HG02852 (cell line): ENCODE measurements around the gene THSD7B.
"Not testable (repeated sequence)": the region's sequence is repeated elsewhere in the genome, so short reads cannot be mapped to it uniquely, and the experiment has no call there.

Source experiments
- ATAC-seq: cut with Tn5 transposase; IDR thresholded peaks from one replicate; pipeline ENCODE4 v1.9.1; 2021; ENCODE audit warnings: mild to moderate bottlenecking, moderate library complexity; ENCODE audit not compliant: unreplicated experiment

The THSD7B gene

DNA sequence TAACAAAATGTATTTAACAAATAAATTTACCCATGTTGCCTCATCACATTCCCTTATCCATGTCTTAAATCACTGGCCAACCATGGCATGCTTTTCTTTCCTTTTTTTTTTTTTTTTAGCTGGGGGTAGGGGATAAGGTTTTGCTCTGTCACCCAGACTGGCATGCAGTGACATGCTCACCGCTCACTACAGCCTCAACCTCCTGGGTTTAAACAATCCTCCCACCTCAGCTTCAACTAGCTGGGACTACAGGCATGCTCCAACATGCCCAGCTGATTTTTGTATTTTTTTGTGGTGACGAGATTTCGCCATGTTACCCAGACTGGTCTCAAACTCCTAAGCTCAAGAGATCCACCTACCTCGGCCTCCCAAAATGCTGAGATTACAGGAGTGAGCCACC is 266.4 kb downstream of the THSD7B start:
- no peak for ATAC-seq

DNA sequence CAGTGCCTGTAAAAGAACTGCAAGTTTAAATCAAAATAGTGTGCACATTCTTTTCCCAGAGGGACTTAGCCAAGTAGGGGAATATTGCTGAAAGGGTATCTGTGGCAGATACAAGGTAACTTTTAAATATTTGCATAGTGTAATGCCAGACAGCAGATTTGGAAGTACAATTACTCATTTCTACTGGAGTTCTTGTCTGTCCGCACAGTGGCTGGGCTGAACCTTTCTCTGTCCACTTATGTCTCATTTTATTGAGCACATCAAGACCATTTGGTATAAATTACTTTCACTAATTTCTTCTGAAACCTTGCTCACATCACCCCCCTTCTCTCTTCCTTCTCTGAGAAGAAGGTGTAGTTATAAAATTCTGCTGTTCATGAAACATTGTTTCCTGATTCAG is 271.3 kb downstream of the THSD7B start:
- ATAC-seq, result no peak

DNA sequence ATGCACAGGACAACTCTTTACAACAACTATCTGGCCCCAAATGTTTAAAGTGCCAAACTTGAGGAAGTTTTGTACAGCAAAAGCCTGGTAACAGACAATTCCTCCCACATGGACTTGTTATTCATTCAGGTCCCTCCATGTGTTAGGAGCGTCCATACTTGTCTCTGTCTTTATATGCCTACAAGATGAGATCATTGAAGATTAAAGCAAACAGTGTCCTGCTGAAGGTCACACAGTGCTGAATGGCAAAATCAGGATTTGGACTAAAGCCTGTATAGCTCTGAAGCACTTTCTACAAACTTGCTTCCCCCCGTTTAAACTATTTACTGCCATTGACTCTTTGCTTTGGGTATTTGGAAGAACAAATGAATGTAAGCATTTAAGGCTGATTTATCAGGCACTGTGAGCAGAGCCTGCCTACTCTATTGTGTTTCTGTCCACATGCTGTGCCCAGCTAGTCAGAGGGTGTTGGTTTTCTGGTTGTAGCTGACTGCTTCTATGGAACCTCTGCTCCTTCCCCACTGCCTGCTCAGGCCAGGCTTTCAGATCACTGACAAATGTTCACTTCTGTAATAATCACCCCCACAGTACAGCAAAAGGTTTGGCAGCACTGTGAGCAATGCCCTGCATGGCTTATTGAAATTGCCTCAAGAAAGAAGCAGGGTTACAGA is 274.3 kb downstream of the THSD7B start:
- no peak for ATAC-seq

DNA sequence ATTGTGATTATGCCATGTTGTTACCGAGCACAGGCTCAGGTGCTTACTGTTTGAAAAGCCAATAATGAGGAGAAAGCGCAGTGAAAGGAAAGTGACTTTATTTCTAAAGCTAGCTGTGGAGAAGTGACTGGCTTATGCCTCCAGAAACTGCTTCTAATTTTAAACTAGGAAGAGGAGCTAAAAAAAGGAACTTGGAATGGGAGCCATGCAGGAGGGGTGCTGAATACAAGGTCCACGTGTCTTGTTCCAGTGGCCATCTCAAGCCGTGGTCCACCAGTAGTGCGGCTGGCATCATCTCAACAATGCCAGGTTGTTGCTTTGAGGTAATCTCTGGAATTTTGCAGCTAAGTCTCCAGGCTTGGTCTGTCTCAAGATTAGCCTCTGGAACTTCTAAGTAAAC is 282.0 kb downstream of the THSD7B start:
- no peak for ATAC-seq

DNA sequence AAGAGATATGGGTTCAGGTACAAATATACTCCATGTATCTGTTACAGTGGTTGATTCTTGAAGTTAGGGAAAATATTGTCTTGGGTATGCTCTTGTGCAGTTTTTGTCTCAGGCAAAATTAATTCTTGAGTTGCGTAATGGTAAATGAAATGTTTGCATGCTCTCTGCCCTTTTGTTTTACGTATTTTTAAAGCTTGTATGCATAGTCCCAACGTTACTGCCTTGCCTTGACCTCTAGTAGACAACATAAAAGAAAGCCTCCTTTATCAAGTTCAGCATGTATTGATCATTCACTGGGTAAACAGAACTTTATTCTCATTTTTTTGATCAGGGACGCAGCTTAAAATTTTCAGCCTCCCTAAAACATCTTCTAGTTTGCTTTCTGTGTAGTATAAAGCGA is 283.1 kb downstream of the THSD7B start:
- no peak for ATAC-seq

DNA sequence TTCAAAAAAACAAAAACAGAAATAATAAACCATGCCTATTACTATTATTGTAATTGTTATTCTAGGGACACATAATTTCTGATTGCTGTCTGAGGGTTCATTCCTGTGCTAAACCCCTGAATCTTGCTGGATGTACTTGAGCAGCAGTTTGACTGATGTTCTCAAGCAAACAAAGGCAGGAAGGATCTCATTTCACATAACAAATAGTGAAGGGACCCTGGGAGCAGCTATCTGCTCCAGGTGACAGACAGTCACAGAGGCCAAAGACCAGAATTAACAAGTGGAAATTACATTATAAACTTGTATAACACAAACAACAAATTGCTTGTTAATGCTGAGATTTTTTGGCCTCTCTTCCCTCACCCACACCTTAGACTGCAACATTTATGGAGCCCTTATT is 284.2 kb downstream of the THSD7B start:
- ATAC-seq, result no peak

DNA sequence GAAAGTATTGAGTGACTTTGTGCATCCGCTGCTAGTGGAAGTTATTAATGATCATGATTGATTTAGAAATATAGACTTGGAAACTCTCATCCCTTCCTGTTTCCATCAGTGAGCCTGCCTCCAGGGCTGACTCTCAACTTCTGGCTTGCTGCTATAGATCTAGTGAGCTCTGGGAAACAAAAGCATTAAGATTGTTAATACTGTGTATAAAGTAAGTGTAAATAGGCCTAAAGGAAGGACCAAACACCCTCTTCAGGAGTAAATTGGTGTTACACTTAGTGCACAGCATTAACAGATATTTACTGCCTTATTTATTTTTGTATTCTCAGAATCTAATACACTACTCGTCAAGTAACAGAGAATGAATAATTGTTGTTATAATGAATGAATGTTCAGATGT is 285.6 kb downstream of the THSD7B start:
- no peak for ATAC-seq

DNA sequence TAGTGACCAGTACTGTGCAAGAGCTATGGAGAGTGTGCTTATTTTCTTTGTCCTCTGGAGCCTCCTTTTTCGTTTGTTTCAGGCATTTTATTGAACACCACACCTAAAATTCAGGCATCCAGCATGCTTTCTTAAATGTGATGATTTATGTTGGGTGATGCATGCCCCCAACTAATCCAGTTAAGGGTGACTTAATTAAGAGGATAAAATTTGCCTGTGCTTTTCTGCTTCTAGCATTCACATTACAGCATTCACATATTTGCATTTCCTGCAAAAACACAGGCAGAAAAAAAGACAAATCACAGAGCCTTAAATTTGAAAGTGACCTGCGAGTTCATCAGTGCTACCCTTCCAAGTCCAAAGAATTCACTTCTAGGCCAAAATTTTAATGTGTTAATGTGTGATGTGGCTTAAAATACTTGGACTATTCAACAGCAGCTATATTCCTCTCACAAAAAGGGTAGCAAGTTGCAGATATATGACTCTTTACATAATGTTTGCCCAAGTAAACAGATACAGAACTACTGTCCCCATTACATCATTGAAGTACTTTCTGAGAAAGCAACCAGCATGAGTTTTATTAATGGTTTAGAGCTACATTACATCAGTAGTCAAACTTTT is 286.5 kb downstream of the THSD7B start:
- no peak for ATAC-seq

DNA sequence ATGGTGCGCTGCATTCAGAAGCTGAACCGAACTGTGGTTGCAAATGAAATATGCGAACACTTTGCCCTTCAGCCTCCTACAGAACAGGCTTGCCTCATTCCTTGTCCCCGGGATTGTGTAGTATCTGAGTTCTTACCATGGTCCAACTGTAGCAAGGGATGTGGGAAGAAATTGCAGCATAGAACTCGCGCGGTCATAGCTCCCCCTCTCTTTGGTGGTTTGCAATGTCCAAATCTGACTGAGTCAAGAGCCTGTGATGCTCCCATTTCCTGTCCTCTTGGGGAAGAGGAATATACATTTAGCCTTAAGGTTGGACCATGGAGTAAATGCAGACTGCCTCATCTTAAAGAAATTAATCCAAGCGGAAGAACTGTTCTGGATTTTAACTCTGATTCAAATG is 291.4 kb downstream of the THSD7B start:
- ATAC-seq, result no peak

DNA sequence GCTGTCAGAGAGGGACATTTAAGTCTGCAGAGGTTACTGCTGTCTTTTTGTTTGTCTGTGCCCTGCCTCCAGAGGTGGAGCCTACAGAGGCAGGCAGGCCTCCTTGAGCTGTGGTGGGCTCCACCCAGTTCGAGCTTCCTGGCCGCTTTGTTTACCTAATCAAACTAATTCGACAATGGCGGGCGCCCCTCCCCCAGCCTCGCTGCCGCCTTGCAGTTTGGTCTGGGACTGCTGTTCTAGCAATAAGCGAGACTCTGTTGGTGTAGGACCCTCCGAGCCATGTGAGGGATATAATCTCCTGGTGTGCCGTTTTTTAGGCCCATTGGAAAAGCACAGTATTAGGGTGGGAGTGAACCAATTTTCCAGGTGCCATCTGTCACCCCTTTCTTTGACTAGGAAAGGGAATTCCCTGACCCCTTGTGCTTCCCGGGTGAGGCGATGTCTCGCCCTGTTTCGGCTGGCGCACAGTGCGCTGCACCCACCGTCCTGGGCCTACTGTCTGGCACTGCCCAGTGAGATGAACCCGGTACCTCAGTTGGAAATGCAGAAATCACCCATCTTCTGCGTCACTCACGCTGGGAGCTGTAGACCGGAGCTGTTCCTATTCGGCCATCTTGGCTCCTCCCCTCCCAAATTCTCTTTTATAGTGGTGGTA is 310.9 kb downstream of the THSD7B start:
- not testable (repeated sequence) for ATAC-seq

DNA sequence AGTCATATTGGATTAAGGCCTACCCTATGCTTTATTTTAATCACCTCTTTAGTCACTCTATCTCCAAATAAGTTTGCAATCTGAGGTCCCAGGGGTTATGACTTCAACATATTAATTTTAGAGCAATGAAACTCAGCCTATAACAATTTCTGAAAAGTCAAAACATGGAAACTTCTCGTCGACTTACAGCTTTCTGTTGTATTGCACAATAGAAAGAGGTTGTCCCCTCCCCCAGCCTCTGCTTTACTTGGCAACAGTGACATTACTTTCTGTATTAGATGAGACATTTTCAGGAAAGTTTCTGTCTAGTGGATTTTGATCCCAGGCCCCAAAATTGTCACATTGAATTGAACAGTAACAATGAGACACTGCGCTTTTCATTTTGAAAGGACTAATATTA is 326.4 kb downstream of the THSD7B start:
- no peak for ATAC-seq

DNA sequence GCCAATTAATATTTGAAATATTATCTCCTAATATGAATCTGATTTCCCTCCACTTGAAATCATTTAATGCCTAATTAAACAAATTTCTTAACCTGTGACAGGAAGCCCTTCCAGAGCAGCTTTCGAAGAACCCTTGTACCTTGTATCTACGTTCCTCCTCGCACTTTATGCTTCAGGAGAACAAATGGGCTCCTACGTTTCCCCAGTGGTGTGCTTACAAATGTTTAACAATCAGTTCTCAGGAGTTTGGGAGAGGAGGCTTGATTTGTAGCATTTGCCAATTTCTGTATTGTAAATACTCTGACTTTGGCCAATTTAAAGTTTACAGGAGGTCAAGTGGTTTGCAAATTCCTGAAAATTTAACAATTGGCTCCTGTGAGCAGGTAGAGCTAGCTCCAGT is 327.8 kb downstream of the THSD7B start:
- ATAC-seq, result no peak

DNA sequence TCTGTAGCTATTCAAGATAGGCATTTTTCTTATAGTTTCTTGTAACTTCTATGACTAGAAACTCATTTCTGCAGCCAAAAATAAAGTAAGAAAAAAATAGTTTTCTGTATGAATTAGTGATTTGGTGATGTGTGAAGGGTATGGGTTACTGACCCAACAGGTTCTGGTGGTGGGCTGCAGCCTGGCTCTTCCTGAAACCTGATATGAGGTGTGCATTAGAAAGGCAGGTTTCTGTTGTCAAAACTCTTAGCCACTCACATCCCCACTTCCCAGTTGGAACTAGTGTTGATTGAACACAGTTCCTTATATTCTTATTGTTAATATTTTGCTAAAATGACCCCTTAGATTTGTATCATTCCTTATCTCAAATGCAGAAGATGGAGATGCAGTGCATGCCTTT is 330.8 kb downstream of the THSD7B start:
- ATAC-seq, result no peak

DNA sequence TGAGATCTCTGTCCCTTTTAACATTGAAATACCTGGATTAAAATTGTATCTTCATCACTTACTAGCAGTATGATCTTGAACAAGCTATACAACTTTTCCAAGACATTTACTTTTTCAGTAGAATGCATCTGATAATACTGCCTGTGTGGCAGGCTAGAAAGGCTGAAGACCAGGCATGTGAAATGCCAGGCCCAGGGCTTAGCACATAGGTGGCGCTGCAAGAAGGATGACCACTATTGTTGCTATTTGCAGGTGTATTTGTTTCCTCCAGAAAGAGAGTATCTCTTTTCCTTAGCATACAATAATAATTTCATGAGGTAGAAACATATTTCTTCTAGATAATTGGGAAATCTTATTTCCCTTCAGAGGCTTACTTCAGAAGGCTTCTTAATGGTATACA is 331.3 kb downstream of the THSD7B start:
- no peak for ATAC-seq

DNA sequence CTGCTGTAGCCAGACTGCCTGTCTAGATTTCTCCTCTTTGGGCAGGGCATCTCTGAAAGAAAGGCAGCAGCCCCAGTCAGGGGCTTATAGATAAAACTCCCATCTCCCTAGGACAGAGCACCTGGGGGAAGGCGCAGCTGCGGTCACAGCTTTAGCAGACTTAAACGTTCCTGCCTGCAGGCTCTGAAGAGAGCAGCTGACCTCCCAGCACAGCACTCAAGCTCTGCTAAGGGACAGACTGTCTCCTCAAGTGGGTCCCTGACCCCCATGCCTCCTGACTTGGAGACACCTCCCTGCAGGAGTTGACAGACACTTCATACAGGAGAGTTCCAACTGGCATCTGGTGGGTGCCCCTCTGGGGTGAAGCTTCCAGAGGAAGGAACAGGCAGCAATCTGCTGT is 336.5 kb downstream of the THSD7B start:
- not testable (repeated sequence) for ATAC-seq

DNA sequence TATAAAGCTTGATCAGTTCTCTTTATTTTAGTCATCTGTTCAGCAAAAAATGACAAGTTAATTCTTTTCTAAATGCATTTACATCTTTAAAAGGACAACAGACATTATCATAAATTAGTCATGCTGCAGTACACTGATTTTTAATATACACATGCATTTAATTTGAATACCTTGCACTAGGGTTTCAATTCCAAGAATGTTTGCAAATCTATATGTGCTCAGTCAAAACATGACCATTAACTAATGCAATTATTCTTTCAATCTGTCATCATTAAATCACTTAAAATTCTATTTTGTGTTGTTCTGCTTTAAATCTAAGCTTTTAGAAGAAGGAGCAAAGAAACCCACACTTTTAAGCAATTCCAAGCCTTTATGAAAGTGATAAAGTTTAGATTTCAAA is 342.6 kb downstream of the THSD7B start:
- ATAC-seq, result no peak

DNA sequence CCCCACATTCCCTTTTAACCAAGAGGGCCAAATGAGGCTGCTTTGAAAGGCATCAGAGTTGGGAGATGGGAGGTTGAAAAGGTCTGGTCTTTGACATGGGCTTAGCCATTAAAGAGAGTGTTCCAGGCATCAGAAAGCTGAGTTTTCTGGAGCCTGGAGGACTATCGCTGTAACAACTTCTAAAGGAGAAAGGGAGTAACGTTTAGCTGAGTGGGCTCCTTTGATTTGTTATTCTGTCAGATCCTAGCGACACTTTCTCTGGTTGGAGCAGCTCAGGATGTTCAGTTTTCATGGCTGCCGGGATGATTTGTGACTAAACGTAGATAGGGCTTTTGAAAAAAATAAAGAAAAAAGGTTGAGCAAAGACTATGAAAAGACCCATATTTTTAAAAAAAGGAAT is 346.6 kb downstream of the THSD7B start:
- no peak for ATAC-seq

DNA sequence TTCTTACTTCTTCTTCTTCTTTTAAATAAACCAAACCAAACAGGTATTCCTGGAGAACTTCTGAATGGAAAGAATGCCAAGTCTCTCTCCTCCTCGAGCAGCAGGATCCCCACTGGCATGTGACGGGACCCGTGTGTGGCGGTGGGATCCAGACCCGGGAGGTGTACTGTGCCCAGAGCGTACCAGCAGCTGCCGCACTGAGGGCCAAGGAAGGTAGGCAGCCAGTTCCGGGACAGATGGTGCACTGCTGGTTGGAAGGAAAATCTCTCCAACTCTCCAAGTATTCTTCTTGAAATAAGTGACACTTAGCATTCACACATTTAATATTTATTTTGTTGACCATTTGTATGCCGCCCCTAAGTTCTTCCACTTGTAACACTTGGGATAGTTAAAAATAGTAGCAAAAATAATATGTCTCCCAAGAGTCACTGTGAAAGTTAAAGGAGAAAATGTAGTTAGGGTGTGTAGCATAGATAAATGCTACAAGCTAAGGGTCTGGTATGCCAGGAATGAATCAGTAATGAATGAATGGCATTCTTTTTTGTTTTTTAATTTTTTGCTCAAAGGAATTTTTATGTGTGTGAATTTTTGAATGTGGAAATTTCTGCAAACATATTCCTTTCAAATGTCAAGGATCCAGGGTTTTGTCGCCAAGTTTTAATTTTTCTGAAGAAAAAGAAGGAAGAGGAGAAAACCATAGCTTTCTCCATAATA is 349.9 kb downstream of the THSD7B start:
- ATAC-seq, result no peak

DNA sequence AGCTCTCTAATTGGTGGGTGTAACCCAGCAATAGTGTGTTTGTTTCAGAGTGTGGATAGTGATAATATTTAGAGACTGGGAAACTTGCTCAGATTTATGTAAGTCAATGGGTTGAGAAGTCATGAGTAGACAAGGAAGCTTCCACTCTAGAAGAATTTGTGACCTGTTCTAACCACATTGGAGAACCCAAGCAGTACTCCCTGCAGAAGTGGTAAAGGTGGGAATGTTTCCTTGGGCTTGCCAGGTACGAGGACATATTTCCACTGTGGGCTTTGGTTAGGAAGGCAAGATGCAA is 350.4 kb downstream of the THSD7B start:
- no peak for ATAC-seq

DNA sequence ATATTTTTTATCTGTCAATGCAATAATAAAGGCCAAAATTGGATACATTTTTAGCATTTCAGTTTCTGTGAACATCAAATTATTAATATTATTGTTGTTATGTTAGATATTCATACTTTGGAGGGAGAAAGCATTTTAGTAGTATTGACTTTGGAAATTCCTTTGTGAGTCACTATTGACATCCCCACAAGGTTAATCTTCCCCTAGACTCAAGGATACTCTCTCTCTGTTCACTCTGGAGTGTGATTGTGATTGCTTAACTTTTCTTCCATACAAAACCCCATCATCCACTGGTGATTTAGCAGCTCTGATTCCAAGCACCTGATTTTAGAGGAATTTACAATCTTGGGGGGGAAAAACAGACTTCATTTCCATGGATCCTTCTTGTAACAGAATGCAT is 352.0 kb downstream of the THSD7B start:
- ATAC-seq, result no peak

DNA sequence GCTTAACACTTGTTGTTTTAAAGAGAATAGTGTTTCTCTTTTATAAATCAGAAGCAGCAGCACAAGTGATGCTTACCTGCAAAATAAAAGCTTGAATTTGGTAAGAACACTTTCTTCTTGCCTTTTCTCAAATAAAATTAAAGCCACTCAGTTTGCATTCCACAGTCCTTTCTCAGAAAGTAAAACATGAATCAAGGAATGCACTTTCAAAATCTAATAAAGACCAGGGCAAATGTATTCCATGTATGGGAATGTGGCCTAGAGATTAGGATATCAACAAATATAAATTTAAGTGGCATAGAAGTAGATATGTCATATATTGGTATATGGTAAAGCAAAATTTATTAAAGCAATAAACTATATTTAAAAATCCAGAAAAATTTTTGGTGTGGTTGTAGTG is 352.8 kb downstream of the THSD7B start:
- ATAC-seq, result no peak

DNA sequence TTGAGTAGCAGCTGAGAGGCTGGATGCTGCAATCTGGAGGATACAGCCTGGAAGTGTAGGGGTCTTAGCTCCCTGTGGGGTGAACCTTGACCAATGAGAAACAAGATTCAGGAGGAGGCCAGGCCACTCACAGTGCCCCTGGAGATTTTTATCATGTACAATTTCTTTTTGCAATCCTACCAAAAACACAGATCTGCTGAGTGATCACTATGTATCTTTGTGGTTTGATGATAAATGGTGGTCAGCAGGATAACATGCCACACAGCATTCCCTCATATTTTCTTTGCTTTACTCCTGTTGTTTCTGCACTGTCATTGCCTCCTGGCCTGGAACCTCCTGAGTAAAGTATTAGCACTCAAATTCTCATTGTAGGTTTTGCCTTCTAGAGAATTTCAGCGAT is 357.9 kb downstream of the THSD7B start:
- no peak for ATAC-seq
